GM03348 (cell line): ENCODE data around the gene KCND3.

Experiments used
- DNase-seq: peaks from one replicate; pipeline ENCODE4 v3.0.0; 2012; ENCODE audit warnings: low spot score

The KCND3 gene

DNA sequence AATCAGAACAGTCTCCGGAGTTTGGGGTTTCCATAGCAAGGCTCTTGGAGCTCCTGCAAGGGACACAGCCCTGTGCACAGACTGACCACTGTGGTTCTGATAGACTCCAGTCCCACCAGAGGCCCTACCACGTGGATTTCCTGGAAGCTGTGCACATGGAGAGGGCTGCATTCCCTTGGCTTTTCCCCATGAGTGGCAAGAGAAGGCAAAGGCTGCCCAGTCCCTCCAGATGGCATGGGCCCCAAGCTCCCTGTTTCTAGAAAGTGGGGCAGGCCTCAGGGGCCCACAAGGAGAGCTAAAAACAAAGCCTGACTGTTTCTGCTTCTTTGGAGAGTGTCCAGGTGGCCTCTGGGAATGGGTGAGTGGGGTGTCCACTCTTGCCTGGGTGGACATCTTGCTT, 146.3 kb downstream of the KCND3 start:
- no peak for DNase-seq

DNA sequence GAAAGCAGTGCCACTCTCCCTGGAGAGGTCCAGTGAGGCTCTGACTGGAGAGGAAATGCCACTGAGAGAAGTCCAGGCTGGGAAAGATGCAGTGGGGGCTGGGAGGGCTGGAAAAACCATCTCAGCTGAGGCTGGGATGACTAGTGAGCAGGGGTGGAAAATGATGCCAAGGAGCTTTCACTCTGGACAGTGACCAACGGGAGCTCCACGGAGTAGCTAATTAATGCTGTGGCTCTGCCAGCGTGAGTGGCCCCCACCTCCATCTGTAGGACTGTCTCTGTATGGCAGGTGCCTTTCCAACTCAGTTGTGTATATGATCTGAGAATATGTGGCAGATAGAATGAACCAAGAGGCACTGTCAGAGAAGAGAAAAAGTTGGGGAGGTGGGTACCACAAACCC, 147.1 kb downstream of the KCND3 start:
- DNase-seq, result no peak

GRCh38 chr1:111841746-111842145, 147.7 kb downstream of the KCND3 start:
- no peak for DNase-seq

GRCh38 chr1:111841189-111841588, 148.3 kb downstream of the KCND3 start:
- DNase-seq, result no peak

GRCh38 chr1:111837393-111837792, 152.1 kb downstream of the KCND3 start:
- DNase-seq, result no peak

- no peak for DNase-seq
Measured at GRCh38 chr1:111836111-111836510, 153.4 kb downstream of the KCND3 start.

- no peak for DNase-seq
Measured at GRCh38 chr1:111835514-111835913, 154.0 kb downstream of the KCND3 start.

- no peak for DNase-seq
Measured at GRCh38 chr1:111834956-111835355, 154.5 kb downstream of the KCND3 start.

GRCh38 chr1:111833334-111833733, 156.1 kb downstream of the KCND3 start:
- no peak for DNase-seq

GRCh38 chr1:111832521-111833155, 156.8 kb downstream of the KCND3 start:
- DNase-seq, result no peak

DNA sequence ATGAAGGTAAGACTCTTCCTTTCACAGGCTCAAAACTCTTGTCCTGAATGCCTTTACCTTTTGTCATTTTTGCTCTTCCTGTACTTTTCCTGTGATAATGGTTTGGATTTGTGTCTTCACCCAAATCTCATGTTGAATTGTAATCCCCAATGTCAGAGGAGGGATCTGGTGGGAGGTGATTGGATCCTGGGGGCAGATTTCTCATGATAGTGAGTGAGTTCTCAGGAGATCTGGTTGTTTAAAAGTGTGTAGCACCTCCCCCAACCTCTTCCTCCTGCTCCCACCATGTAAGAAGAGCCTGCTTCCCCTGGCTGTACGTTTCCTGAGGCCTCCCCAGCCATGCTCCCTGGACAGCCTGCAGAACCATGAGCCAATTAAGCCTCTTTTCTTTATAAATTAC, 158.3 kb downstream of the KCND3 start:
- no peak for DNase-seq

GRCh38 chr1:111827946-111828345, 161.5 kb downstream of the KCND3 start:
- DNase-seq, result no peak

GRCh38 chr1:111826278-111826677, 163.2 kb downstream of the KCND3 start:
- no peak for DNase-seq

GRCh38 chr1:111825217-111825616, 164.3 kb downstream of the KCND3 start:
- DNase-seq, result no peak

- DNase-seq, result no peak
Measured at GRCh38 chr1:111822138-111822537, 167.3 kb downstream of the KCND3 start.

- DNase-seq, result no peak
Measured at GRCh38 chr1:111821121-111821745, 168.2 kb downstream of the KCND3 start.

DNA sequence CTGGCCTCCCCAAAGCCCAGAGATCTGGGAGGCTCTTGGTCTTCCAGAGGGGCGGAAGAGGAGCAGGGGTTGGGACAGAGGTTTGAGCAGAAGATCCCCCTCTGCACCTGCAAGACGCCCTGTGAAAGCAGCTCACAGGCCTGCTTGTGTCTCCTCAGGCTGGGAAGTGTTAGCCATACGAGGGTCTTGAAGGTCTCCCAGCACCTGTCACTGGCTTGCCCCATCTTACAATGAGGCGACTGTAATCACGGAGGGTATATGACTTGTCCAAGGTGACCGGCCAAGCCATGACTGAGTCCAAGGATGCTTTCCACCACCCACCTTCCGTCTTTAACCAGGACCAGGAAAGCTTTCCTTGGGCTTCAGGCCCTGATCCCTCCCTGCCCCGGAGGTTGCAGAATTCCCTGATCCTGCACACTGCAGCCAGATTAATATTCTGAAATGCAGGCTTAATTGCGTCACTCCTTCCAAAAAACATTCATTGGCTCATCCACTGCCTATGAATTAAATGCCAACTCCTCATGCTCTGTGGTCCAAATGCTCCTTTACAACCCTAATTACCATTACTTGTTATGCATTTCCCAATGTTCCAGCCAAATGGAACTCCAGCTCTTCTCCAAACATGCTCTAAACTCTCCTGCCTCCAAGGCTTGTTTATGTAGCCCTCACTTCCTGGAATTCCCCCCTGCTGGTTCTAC, 169.8 kb downstream of the KCND3 start:
- no peak for DNase-seq

- no peak for DNase-seq
Measured at GRCh38 chr1:111818546-111818945, 170.9 kb downstream of the KCND3 start.

DNA sequence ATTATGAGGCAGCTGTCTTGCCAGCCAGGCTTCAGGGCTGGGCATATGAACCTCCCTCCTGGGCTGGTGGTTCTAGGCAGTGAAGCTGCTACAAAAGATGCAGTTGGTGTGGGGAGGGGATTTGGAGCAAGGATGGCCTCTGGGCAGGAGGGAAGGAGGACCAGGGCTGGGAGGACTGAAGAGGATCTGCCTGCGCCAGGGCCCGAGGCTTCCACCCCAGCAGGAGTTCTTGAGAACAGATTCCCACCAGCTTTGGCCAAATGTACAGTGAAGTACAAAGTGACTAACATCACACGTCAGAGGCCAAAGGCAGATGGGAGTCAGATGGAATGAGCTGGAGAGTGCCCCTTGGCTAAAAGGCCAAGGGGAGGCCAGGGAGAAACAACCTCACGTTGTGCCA, 171.4 kb downstream of the KCND3 start:
- DNase-seq, result no peak

DNA sequence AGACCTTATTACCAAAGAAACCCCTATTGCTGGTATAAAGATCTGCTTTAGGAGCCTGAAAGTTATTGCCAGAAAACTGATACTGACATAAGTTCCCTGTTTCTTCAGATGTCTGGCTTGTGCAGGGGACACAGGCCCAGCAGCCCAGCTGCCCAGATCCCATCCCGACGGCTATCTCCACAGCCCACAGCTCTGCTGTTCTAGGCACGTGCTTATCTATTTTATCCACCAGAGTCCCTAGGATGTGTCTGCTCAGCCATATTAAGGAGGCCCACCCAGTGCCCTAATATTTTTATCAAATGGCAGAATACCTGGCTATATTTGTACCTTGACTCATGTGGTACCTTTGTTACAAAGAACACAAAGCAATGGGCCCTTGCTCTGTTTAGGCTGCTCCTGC, 174.8 kb downstream of the KCND3 start:
- no peak for DNase-seq

DNA sequence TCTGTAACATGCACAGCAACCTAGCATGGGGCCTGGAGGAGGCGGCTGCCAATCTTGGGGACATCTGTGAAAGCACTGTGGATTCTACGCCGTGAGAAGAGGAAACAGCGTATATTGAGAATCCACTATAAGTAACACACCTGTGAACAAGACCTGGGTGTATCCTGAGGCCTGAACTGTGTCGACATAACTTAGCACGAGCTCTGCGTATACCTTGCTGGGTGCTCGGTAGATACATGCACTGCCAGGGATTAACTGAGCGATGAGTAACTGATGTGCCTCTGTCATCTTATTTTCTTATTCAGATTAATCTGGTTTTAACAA, 175.2 kb downstream of the KCND3 start:
- no peak for DNase-seq

DNA sequence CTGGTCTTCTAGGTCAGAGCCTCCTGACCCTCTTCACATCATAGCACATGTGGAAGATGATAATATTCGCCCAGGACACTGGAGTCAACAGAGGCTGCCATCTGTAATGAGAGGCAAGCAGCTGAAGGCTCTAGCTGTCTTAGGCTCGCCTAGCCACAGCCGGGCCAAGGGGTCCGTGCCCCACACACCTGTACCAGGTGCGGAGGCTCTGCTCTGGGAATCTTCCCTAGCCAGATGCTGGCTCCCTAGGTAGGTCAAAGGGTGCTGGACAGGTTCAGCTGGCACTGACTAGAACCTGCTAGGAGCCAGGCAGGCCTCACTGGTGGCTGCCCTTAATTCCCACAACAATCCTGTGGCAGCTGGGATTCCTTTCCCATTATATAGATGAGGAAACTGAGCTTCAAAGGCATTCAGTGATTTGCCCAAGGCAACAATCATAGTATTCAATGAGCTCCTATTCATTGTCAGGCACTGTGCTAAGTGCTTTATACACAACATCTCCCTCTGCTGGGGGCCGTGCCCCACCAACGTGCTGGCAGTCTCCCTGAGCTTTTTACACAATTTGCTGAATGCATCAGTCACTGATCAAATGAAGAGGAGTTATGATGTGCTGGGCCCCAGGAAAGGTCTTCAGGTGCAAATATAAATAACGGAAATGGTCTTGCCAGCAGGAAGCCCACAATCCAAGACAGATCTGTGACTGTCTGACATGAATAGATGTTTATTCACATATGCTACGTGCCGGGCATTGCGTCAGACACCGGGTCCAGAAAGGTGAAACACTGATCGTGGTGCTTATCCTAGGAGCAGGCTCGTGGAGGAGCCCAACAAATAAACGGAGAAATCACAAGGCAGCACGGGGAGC, 175.8 kb downstream of the KCND3 start:
- DNase-seq, result no peak

- DNase-seq, result no peak
Measured at GRCh38 chr1:111812306-111812705, 177.2 kb downstream of the KCND3 start.
